Left cardiac atrium (tissue), 4 donors: ENCODE results near the gene ENC1. TPM values are rescaled to one million over a fixed set of nuclear protein-coding genes. Genes with fewer than 3 reads are reported as not detected.
A peak's percentile ranks its signal among the peaks of the same experiment; 100 is the strongest.

Experiments
- ATAC-seq, 2 donors: fragments of 200-7000 bp; cut with Tn5 transposase; one replicate each; pipeline ENCODE4 v1.9.1; 2020; ENCODE audit warnings: mild to moderate bottlenecking in 2 of 2, moderate library complexity in 2 of 2
- DNase-seq: peaks from one replicate; pipeline ENCODE4 v3.0.0-alpha.2; 2020
- intact Hi-C, 2 donors: fragments of 100-400 bp; cut with DNase I; formaldehyde crosslinking; loops; one replicate each; pipeline versions ENCODE4 v1.14.1 to v1.15.1; 2022 to 2023
- total RNA-seq, 2 donors: library from RNA; stranded (reverse); fragmentation: NEBNext Ultra II Directional; extraction: Animal tissue kit (Norgen Biotek cat#: 25700); gene quantifications; one replicate each; pipeline ENCODE4 v1.2.1, GENCODE V29; 2021
- donor health status: DM: no; HTN: yes; CAD: no.
- donor health status: DM: no; HTN: yes; CAD: no; lungs with severe emphysema.
- donor health status: DM: yes; HTN: yes; CAD: no.
- donor health status: Dilated cardiomyopathy.

Gene ENC1
- total RNA-seq, 2 donors from 2014 or later, result 5.5 to 12.0 TPM

GRCh38 chr5:74622122-74622521 is 18.4 kb downstream of the ENC1 start:
- DNase-seq (no peak), ATAC-seq (no peak)
- intact Hi-C loops, result no loop called here

- DNase-seq, result no peak
- intact Hi-C loops, result no loop called here
- ATAC-seq, result no peak
Observed at GRCh38 chr5:74621492-74621891, 19.0 kb downstream of the ENC1 start.

GRCh38 chr5:74619308-74619707 is 21.2 kb downstream of the ENC1 start:
- intact Hi-C loops, result no loop called here
- ATAC-seq (no peak), DNase-seq (no peak)

- no peak for ATAC-seq
- DNase-seq, result no peak
- intact Hi-C loops, result no loop called here
Observed at GRCh38 chr5:74618106-74618505, 22.4 kb downstream of the ENC1 start.

- ATAC-seq (no peak), DNase-seq (no peak)
- intact Hi-C loops, result no loop called here
Observed at GRCh38 chr5:74617202-74617601, 23.3 kb downstream of the ENC1 start.

GRCh38 chr5:74616236-74617146 is 24.0 kb downstream of the ENC1 start:
- intact Hi-C loops, result no loop called here
- peak in 1 of 2 donors; percentile 79 for ATAC-seq
- no peak for DNase-seq

GRCh38 chr5:74613283-74613682 is 27.2 kb downstream of the ENC1 start:
- DNase-seq, result no peak
- ATAC-seq, result no peak
- intact Hi-C loops, result no loop called here

- ATAC-seq (no peak), DNase-seq (no peak)
- intact Hi-C loops, result no loop called here
Observed at GRCh38 chr5:74612045-74612444, 28.5 kb downstream of the ENC1 start.

GRCh38 chr5:74608736-74609601 is 31.6 kb downstream of the ENC1 start:
- ATAC-seq (no peak), DNase-seq (no peak)
- intact Hi-C loops, result no loop called here

GRCh38 chr5:74605759-74606158 is 34.8 kb downstream of the ENC1 start:
- DNase-seq (no peak), ATAC-seq (no peak)
- intact Hi-C loops, result no loop called here

- DNase-seq (no peak), ATAC-seq (no peak)
- intact Hi-C loops, result no loop called here
Observed at GRCh38 chr5:74603376-74603775, 37.2 kb downstream of the ENC1 start.

- intact Hi-C loops, result no loop called here
- ATAC-seq (no peak), DNase-seq (no peak)
Observed at GRCh38 chr5:74599148-74599547, 41.4 kb downstream of the ENC1 start.

- intact Hi-C loops, result no loop called here
- ATAC-seq, result no peak
- DNase-seq, result no peak
Observed at GRCh38 chr5:74598731-74599130, 41.8 kb downstream of the ENC1 start.

GRCh38 chr5:74596927-74597326 is 43.6 kb downstream of the ENC1 start:
- intact Hi-C loops, result no loop called here
- DNase-seq (no peak), ATAC-seq (no peak)

GRCh38 chr5:74595143-74595925 is 45.2 kb downstream of the ENC1 start:
- intact Hi-C loops, result no loop called here
- ATAC-seq (peak in 1 of 2 donors; percentile 67), DNase-seq (no peak)

- ATAC-seq (no peak), DNase-seq (no peak)
- intact Hi-C loops, result no loop called here
Observed at GRCh38 chr5:74594137-74595040, 46.1 kb downstream of the ENC1 start.

GRCh38 chr5:74589204-74590056 is 51.1 kb downstream of the ENC1 start:
- DNase-seq (no peak), ATAC-seq (no peak)
- intact Hi-C loops, result no loop called here

- no peak for ATAC-seq
- no peak for DNase-seq
- intact Hi-C loops, result no loop called here
Observed at GRCh38 chr5:74588415-74588814, 52.1 kb downstream of the ENC1 start.
